PC-3 (cell line): ENCODE data around the gene LAX1.

Source experiments
- CTCF ChIP-seq: fragments of 300-600 bp; sonication (generic); conservative IDR thresholded peaks from 2 replicates; pipeline ENCODE4 v1.5.1; 2017; ENCODE audit warnings: antibody characterized with exemption, low read depth, mild to moderate bottlenecking, low read length
- EZH2 ChIP-seq: fragments of 300-600 bp; sonication (generic); IDR thresholded peaks from one replicate; pipeline ENCODE4 v1.6.1; 2017; ENCODE audit warnings: antibody characterized with exemption, mild to moderate bottlenecking, low read length; ENCODE audit not compliant: unreplicated experiment
- EZH2phosphoT487 ChIP-seq: fragments of 300-600 bp; sonication (generic); IDR thresholded peaks from 2 replicates; pipeline ENCODE4 v1.6.1; 2018; ENCODE audit warnings: mild to moderate bottlenecking, antibody characterized with exemption, low read length, borderline replicate concordance

- TF ChIP-seq EZH2 (no peak), CTCF (no peak), EZH2phosphoT487 (no peak)
Measured at GRCh38 chr1:203794764-203795440, 29.9 kb downstream of the LAX1 start.
